Testis (tissue), 3 donors: ENCODE measurements around the gene DDAH2. TPM values are rescaled to one million over a fixed set of nuclear protein-coding genes. Genes with fewer than 3 reads are reported as not detected.

ENCODE experiments used
- DNase-seq: peaks from one replicate; pipeline ENCODE4 v3.0.0-alpha.2; 2019
- H3K27ac ChIP-seq, 2 donors: fragments of 200-600 bp; sonication (generic); one replicate each; pipeline ENCODE4 v1.5.1; 2019
- H3K27me3 ChIP-seq: fragments of 200-600 bp; sonication (generic); one replicate; pipeline ENCODE4 v1.5.1; 2019
- H3K36me3 ChIP-seq: fragments of 200-600 bp; sonication (generic); one replicate; pipeline ENCODE4 v1.5.1; 2017; ENCODE audit warnings: low read depth; ENCODE audit errors: missing control alignments
- H3K4me1 ChIP-seq: fragments of 200-600 bp; sonication (generic); one replicate; pipeline ENCODE4 v1.5.1; 2019
- H3K4me3 ChIP-seq, 2 donors: fragments of 200-600 bp; sonication (generic); one replicate each; pipeline ENCODE4 v1.5.1; 2017 to 2019
- H3K9me3 ChIP-seq: fragments of 200-600 bp; sonication (generic); one replicate; pipeline ENCODE4 v1.5.1; 2017
- CTCF ChIP-seq, 3 experiments: fragments of 450-650 bp in 2 of 3; fragments of 200-600 bp in 1 of 3; sonication (generic) in 1 of 3; IDR thresholded peaks; one replicate each; pipeline ENCODE4 v1.5.1; 2016 to 2019; ENCODE audit warnings: antibody characterized with exemption in 3 of 3, mild to moderate bottlenecking in 2 of 3, moderate library complexity in 1 of 3
- POLR2A ChIP-seq: fragments of 450-650 bp; IDR thresholded peaks from one replicate; pipeline ENCODE4 v1.6.1; 2017; ENCODE audit warnings: antibody characterized with exemption, mild to moderate bottlenecking, moderate library complexity
- WGBS, 2 donors: methylation state at CpG; one replicate each; pipeline ENCODE4 v1.1.5; 2018; 5-methylcytosine and 5-hydroxymethylcytosine counted together
- intact Hi-C: fragments of 100-400 bp; cut with DNase I; formaldehyde crosslinking; loops from one replicate; pipeline ENCODE4 v1.15.1; 2023; ENCODE audit warnings: low total_unique reads
- polyA plus RNA-seq: library from polyadenylated mRNA; stranded (reverse); fragments of 350-450 nt; fragmentation: Illumina TruSeq; extraction: RNeasy Lipid Tissue Mini Kit (QIAGEN cat#74804); gene quantifications from one replicate; pipeline ENCODE4 v1.2.3, GENCODE V29; 2014; ENCODE audit warnings: low read depth, low replicate concordance; ENCODE audit not compliant: insufficient read depth
- total RNA-seq, 2 donors: library from RNA; depleted of rRNA; stranded (reverse); fragments of >200 nt; gene quantifications; one replicate each; pipeline ENCODE4 v1.2.3, GENCODE V29; 2016

Gene DDAH2
- total and polyA plus RNA-seq, 3 donors from 2014 or later = 19.6 to 50.8 (median 38.0) TPM

GRCh38 chr6:31733734-31734133 lies 4.6 kb upstream of the DDAH2 start:
- Histone ChIP-seq H3K4me3 (no peak overlapping the region), H3K27ac (no peak overlapping the region), H3K27me3 (no peaks in the 10 kb centered on the region), H3K9me3 (no peaks in the 10 kb centered on the region), H3K4me1 (peaks cover 18% of the 10 kb centered on the region), H3K36me3 (no peaks in the 10 kb centered on the region)
- 87 to 89% methylated on average over 4 of the region's 4 CpGs for WGBS, 2 donors
- no peak for DNase-seq
- intact Hi-C loops = no loop called here
- TF ChIP-seq POLR2A (no peak), CTCF (IDR thresholded peaks at IDR 0.05) (no peak)

- Histone ChIP-seq H3K9me3 (no peaks in the 10 kb centered on the region), H3K27ac (no peak overlapping the region), H3K4me1 (peaks cover 17% of the 10 kb centered on the region), H3K36me3 (no peaks in the 10 kb centered on the region), H3K27me3 (no peaks in the 10 kb centered on the region), H3K4me3 (no peak overlapping the region)
- intact Hi-C loops = no loop called here
- TF ChIP-seq CTCF (IDR thresholded peaks at IDR 0.05) (no peak), POLR2A (no peak)
- no peak for DNase-seq
- WGBS, 2 donors = 75 to 76% methylated on average over 3 of the region's 3 CpGs
Observed at GRCh38 chr6:31732029-31732428, 2.9 kb upstream of the DDAH2 start.

GRCh38 chr6:31730631-31731086 lies 1.6 kb upstream of the DDAH2 start:
- H3K9me3 ChIP-seq = no peaks in the 10 kb centered on the region
- intact Hi-C loops = no loop called here
- DNase-seq = no peak
- no peaks in the 10 kb centered on the region for H3K27me3 ChIP-seq
- 74 to 76% methylated on average over 11 of the region's 11 CpGs for WGBS, 2 donors
- H3K27ac ChIP-seq = peak overlapping the region; percentile 94 to 96
- TF ChIP-seq CTCF (IDR thresholded peaks at IDR 0.05) (no peak), POLR2A (no peak)
- peak overlapping the region in 1 of 2 donors; percentile 85 for H3K4me3 ChIP-seq
- no peaks in the 10 kb centered on the region for H3K36me3 ChIP-seq
- peaks cover 14% of the 10 kb centered on the region for H3K4me1 ChIP-seq

GRCh38 chr6:31729979-31730630 lies 1.0 kb upstream of the DDAH2 start:
- intact Hi-C loops = no loop called here
- WGBS, 2 donors = 2 to 4% methylated on average over 15 to 40 of the region's 46 CpGs
- Histone ChIP-seq H3K4me1 (peaks cover 14% of the 10 kb centered on the region), H3K9me3 (no peaks in the 10 kb centered on the region), H3K36me3 (no peaks in the 10 kb centered on the region), H3K4me3 (peak overlapping the region; percentile 66 to 85), H3K27ac (peak overlapping the region; percentile 94 to 96), H3K27me3 (no peaks in the 10 kb centered on the region)
- DNase-seq = peak; percentile 94
- TF ChIP-seq POLR2A (peak; percentile 61), CTCF (IDR thresholded peaks at IDR 0.05) (no peak)

- Histone ChIP-seq H3K36me3 (no peaks in the 10 kb centered on the region), H3K4me1 (peaks cover 10% of the 10 kb centered on the region), H3K27me3 (no peaks in the 10 kb centered on the region), H3K4me3 (peak overlapping the region; percentile 66 to 85), H3K27ac (peak overlapping the region; percentile 94 to 96), H3K9me3 (no peaks in the 10 kb centered on the region)
- intact Hi-C loops = no loop called here
- peak; percentile 2 to 72 (median 51) for TF ChIP-seq CTCF (IDR thresholded peaks at IDR 0.05)
- no peak for TF ChIP-seq POLR2A
- WGBS, 2 donors = 0 to 1% methylated on average over 28 of the region's 29 CpGs
- peak; percentile 93 for DNase-seq
Observed at GRCh38 chr6:31729515-31729978, 448 bp upstream of the DDAH2 start.
